ENCODE results near the gene ADAMTSL1. TPM values are rescaled to one million over a fixed set of nuclear protein-coding genes. Genes with fewer than 3 reads are reported as not detected.

ADAMTSL1 gene
- total and polyA plus RNA-seq, 2 donors (not counting 3 experiments of a cell fraction or from before 2014, with no cell fraction given): 15.0 to 18.4 TPM

GRCh38 chr9:18694959-18695668, 221.2 kb downstream of the ADAMTSL1 start:
- no peaks in the 10 kb centered on the region for H3K79me2 ChIP-seq (ENCODE audit: control insufficient read depth, insufficient read depth, low read length)
- no peak overlapping the region for H3K4me2 ChIP-seq (ENCODE audit: insufficient read depth, low read length)
- FAIRE-seq (no peak), DNase-seq (ENCODE audit: low read depth, low spot score) (no peak)
- no peak overlapping the region for H3K4me3 ChIP-seq (replicated peaks in 1 of 3; ENCODE audit: insufficient read depth in 1 of 3, low read depth in 1 of 3, low read length in 3 of 3)
- no peaks in the 10 kb centered on the region for H3K36me3 ChIP-seq (ENCODE audit: control insufficient read depth in 2 of 2, extremely low read depth in 1 of 2, insufficient read depth in 2 of 2, low read length in 2 of 2)
- H3K9ac ChIP-seq (replicated peaks; ENCODE audit: extremely low read depth, insufficient read depth, low read length): no peak overlapping the region
- dilution Hi-C loops (cut with MboI; ENCODE audit: extremely low pct_ligation_motif_present, low sequenced_read_pairs): no loop called here
- H4K20me1 ChIP-seq (replicated peaks; ENCODE audit: control insufficient read depth, extremely low read depth, insufficient read depth, low read length): no peaks in the 10 kb centered on the region
- TF ChIP-seq POLR2A (IDR thresholded peaks at IDR 0.05; ENCODE audit: low read depth, low read length) (no peak), MYC (IDR thresholded peaks at IDR 0.05; ENCODE audit: low read depth, low read length) (no peak)
- ChIA-PET CTCF (no interaction called here), POLR2A (no interaction called here)
- BruUV-seq (replicated peaks): no TSS peak
- H3K9me3 ChIP-seq (replicated peaks; ENCODE audit: control insufficient read depth, insufficient read depth, low read length): no peaks in the 10 kb centered on the region
- no peak overlapping the region for H2AFZ ChIP-seq (ENCODE audit: low read depth, low read length)
- intact Hi-C loops (cut with micrococcal nuclease): no loop called here
- no peaks in the 10 kb centered on the region for H3K9me1 ChIP-seq (replicated peaks; ENCODE audit: control insufficient read depth, extremely low read depth, insufficient read depth, low read length)
- H3K27me3 ChIP-seq (ENCODE audit: control insufficient read depth in 2 of 2, insufficient read depth in 2 of 2, low read length in 2 of 2): no peaks in the 10 kb centered on the region
- H3K4me1 ChIP-seq (ENCODE audit: control insufficient read depth, extremely low read depth, insufficient read depth, low read length): no peaks in the 10 kb centered on the region
- H3K27ac ChIP-seq (ENCODE audit: insufficient read depth, low read depth, low read length): no peak overlapping the region

GRCh38 chr9:18698992-18699391, 225.0 kb downstream of the ADAMTSL1 start:
- no peak overlapping the region for H3K9ac ChIP-seq (replicated peaks; ENCODE audit: extremely low read depth, insufficient read depth, low read length)
- H3K4me3 ChIP-seq (replicated peaks in 1 of 3; ENCODE audit: insufficient read depth in 1 of 3, low read depth in 1 of 3, low read length in 3 of 3): no peak overlapping the region
- H3K79me2 ChIP-seq (ENCODE audit: control insufficient read depth, insufficient read depth, low read length): no peaks in the 10 kb centered on the region
- ChIA-PET CTCF (no interaction called here), POLR2A (no interaction called here)
- H2AFZ ChIP-seq (ENCODE audit: low read depth, low read length): no peak overlapping the region
- intact Hi-C loops (cut with micrococcal nuclease) (no loop called here), dilution Hi-C loops (cut with MboI; ENCODE audit: extremely low pct_ligation_motif_present, low sequenced_read_pairs) (no loop called here)
- BruUV-seq (replicated peaks): no TSS peak
- no peak overlapping the region for H3K27ac ChIP-seq (ENCODE audit: insufficient read depth, low read depth, low read length)
- H3K9me3 ChIP-seq (replicated peaks; ENCODE audit: control insufficient read depth, insufficient read depth, low read length): no peaks in the 10 kb centered on the region
- no peaks in the 10 kb centered on the region for H3K9me1 ChIP-seq (replicated peaks; ENCODE audit: control insufficient read depth, extremely low read depth, insufficient read depth, low read length)
- no peaks in the 10 kb centered on the region for H3K4me1 ChIP-seq (ENCODE audit: control insufficient read depth, extremely low read depth, insufficient read depth, low read length)
- TF ChIP-seq MAX (IDR thresholded peaks at IDR 0.05; ENCODE audit: insufficient read depth, insufficient read length): no peak
- TF ChIP-seq JUN (IDR thresholded peaks at IDR 0.05; ENCODE audit: borderline replicate concordance, insufficient read depth, insufficient read length, low read depth): no peak
- no peak for TF ChIP-seq FOS (IDR thresholded peaks at IDR 0.05; ENCODE audit: borderline replicate concordance, insufficient read depth, low read length)
- no peak for TF ChIP-seq POLR2AphosphoS5 (IDR thresholded peaks at IDR 0.05; ENCODE audit: insufficient read depth, low read depth, low read length)
- TF ChIP-seq GATA2 (IDR thresholded peaks at IDR 0.05; ENCODE audit: insufficient read depth, insufficient read length, low read depth, low read length): no peak
- no peak for TF ChIP-seq MYC (IDR thresholded peaks at IDR 0.05; ENCODE audit: low read depth, low read length)
- TF ChIP-seq EZH2 (IDR thresholded peaks at IDR 0.05; ENCODE audit: borderline replicate concordance, low read depth, low read length, severe bottlenecking): no peak
- no peak for TF ChIP-seq CTCF (IDR thresholded peaks at IDR 0.05; ENCODE audit: extremely low read depth in 1 of 2, insufficient read depth in 1 of 2, low read depth in 1 of 2, low read length in 2 of 2)
- TF ChIP-seq POLR2A (IDR thresholded peaks at IDR 0.05; ENCODE audit: low read depth, low read length): no peak
- no peaks in the 10 kb centered on the region for H4K20me1 ChIP-seq (replicated peaks; ENCODE audit: control insufficient read depth, extremely low read depth, insufficient read depth, low read length)
- no peaks in the 10 kb centered on the region for H3K36me3 ChIP-seq (ENCODE audit: control insufficient read depth in 2 of 2, extremely low read depth in 1 of 2, insufficient read depth in 2 of 2, low read length in 2 of 2)
- DNase-seq (ENCODE audit: low read depth, low spot score) (no peak), FAIRE-seq (no peak)
- no peaks in the 10 kb centered on the region for H3K27me3 ChIP-seq (ENCODE audit: control insufficient read depth in 2 of 2, insufficient read depth in 2 of 2, low read length in 2 of 2)
- no peak overlapping the region for H3K4me2 ChIP-seq (ENCODE audit: insufficient read depth, low read length)
